ENCODE results near the gene LCN2.

DNA sequence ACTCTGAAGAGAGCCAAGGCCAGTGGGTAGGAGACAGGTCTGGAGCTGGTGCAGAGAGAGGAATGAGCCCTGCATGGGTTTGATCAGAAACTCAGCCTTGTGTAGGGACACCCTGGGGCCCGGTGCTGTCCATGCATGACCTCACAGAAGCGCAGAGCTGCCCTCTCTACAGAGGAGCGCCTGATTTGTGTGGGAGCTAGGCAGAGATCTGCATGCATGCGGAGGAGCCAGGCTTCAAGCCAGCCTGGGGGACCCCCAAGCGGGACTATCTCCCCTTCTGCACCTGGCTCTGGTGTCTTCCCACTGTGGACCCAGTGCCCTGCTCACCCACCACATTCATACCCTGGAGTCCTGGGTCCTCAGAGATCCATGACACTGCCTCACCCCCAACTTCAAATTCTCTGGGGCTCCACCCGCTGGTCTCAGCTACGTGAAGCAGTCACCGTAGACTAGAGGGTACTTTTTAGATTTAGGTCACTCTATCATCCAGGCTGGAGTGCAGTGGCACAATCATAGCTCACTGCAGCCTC, 2.6 kb upstream of the LCN2 start:
- TF ChIP-seq RELA (CRISPR knock-in tag; IDR thresholded peaks at IDR 0.05; ENCODE audit: borderline replicate concordance) = no peak
- TF ChIP-seq, protein P1, sequence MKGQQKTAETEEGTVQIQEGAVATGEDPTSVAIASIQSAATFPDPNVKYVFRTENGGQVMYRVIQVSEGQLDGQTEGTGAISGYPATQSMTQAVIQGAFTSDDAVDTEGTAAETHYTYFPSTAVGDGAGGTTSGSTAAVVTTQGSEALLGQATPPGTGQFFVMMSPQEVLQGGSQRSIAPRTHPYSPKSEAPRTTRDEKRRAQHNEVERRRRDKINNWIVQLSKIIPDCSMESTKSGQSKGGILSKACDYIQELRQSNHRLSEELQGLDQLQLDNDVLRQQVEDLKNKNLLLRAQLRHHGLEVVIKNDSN (CRISPR knock-in tag; IDR thresholded peaks at IDR 0.05) = no peak
- TF ChIP-seq, protein P2, sequence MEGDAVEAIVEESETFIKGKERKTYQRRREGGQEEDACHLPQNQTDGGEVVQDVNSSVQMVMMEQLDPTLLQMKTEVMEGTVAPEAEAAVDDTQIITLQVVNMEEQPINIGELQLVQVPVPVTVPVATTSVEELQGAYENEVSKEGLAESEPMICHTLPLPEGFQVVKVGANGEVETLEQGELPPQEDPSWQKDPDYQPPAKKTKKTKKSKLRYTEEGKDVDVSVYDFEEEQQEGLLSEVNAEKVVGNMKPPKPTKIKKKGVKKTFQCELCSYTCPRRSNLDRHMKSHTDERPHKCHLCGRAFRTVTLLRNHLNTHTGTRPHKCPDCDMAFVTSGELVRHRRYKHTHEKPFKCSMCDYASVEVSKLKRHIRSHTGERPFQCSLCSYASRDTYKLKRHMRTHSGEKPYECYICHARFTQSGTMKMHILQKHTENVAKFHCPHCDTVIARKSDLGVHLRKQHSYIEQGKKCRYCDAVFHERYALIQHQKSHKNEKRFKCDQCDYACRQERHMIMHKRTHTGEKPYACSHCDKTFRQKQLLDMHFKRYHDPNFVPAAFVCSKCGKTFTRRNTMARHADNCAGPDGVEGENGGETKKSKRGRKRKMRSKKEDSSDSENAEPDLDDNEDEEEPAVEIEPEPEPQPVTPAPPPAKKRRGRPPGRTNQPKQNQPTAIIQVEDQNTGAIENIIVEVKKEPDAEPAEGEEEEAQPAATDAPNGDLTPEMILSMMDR (IDR thresholded peaks at IDR 0.05) = no peak
- TF ChIP-seq, protein P3, sequence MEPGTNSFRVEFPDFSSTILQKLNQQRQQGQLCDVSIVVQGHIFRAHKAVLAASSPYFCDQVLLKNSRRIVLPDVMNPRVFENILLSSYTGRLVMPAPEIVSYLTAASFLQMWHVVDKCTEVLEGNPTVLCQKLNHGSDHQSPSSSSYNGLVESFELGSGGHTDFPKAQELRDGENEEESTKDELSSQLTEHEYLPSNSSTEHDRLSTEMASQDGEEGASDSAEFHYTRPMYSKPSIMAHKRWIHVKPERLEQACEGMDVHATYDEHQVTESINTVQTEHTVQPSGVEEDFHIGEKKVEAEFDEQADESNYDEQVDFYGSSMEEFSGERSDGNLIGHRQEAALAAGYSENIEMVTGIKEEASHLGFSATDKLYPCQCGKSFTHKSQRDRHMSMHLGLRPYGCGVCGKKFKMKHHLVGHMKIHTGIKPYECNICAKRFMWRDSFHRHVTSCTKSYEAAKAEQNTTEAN (CRISPR knock-in tag; IDR thresholded peaks at IDR 0.05) = no peak
- TF ChIP-seq, protein P4, sequence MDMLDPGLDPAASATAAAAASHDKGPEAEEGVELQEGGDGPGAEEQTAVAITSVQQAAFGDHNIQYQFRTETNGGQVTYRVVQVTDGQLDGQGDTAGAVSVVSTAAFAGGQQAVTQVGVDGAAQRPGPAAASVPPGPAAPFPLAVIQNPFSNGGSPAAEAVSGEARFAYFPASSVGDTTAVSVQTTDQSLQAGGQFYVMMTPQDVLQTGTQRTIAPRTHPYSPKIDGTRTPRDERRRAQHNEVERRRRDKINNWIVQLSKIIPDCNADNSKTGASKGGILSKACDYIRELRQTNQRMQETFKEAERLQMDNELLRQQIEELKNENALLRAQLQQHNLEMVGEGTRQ (CRISPR knock-in tag; IDR thresholded peaks at IDR 0.05) = no peak
- TF ChIP-seq, protein P5, sequence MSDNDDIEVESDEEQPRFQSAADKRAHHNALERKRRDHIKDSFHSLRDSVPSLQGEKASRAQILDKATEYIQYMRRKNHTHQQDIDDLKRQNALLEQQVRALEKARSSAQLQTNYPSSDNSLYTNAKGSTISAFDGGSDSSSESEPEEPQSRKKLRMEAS (CRISPR knock-in tag; IDR thresholded peaks at IDR 0.05) = no peak
- TF ChIP-seq, protein P6, sequence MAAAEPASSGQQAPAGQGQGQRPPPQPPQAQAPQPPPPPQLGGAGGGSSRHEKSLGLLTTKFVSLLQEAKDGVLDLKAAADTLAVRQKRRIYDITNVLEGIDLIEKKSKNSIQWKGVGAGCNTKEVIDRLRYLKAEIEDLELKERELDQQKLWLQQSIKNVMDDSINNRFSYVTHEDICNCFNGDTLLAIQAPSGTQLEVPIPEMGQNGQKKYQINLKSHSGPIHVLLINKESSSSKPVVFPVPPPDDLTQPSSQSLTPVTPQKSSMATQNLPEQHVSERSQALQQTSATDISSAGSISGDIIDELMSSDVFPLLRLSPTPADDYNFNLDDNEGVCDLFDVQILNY (CRISPR knock-in tag; IDR thresholded peaks at IDR 0.05) = no peak
- no peak for TF ChIP-seq ELF4 (CRISPR knock-in tag; IDR thresholded peaks at IDR 0.05; ENCODE audit: low read depth)
- TF ChIP-seq, protein P7, sequence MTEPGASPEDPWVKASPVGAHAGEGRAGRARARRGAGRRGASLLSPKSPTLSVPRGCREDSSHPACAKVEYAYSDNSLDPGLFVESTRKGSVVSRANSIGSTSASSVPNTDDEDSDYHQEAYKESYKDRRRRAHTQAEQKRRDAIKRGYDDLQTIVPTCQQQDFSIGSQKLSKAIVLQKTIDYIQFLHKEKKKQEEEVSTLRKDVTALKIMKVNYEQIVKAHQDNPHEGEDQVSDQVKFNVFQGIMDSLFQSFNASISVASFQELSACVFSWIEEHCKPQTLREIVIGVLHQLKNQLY (CRISPR knock-in tag; IDR thresholded peaks at IDR 0.05) = no peak
- no peak for TF ChIP-seq SMAD3 (CRISPR knock-in tag; IDR thresholded peaks at IDR 0.05; ENCODE audit: borderline replicate concordance)
- TF ChIP-seq OVOL2 (CRISPR knock-in tag; IDR thresholded peaks at IDR 0.05; ENCODE audit: borderline replicate concordance) = no peak
- no peak for TF ChIP-seq FOXJ3 (CRISPR knock-in tag; IDR thresholded peaks at IDR 0.05; ENCODE audit: borderline replicate concordance)
- TF ChIP-seq, protein P8, sequence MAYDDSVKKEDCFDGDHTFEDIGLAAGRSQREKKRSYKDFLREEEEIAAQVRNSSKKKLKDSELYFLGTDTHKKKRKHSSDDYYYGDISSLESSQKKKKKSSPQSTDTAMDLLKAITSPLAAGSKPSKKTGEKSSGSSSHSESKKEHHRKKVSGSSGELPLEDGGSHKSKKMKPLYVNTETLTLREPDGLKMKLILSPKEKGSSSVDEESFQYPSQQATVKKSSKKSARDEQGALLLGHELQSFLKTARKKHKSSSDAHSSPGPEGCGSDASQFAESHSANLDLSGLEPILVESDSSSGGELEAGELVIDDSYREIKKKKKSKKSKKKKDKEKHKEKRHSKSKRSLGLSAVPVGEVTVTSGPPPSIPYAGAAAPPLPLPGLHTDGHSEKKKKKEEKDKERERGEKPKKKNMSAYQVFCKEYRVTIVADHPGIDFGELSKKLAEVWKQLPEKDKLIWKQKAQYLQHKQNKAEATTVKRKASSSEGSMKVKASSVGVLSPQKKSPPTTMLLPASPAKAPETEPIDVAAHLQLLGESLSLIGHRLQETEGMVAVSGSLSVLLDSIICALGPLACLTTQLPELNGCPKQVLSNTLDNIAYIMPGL (CRISPR knock-in tag; IDR thresholded peaks at IDR 0.05) = no peak
- TF ChIP-seq, protein P9, sequence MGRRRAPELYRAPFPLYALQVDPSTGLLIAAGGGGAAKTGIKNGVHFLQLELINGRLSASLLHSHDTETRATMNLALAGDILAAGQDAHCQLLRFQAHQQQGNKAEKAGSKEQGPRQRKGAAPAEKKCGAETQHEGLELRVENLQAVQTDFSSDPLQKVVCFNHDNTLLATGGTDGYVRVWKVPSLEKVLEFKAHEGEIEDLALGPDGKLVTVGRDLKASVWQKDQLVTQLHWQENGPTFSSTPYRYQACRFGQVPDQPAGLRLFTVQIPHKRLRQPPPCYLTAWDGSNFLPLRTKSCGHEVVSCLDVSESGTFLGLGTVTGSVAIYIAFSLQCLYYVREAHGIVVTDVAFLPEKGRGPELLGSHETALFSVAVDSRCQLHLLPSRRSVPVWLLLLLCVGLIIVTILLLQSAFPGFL (CRISPR knock-in tag; IDR thresholded peaks at IDR 0.05; ENCODE audit: borderline replicate concordance) = no peak

Measured in WTC11 (cell line).